Endothelial cell of umbilical vein (primary cell): ENCODE results near the gene KIF3A.

ENCODE experiments used
- EZH2 ChIP-seq: IDR thresholded peaks from 2 replicates; pipeline ENCODE4 v1.6.1; 2012; ENCODE audit warnings: borderline replicate concordance, low read depth, mild to moderate bottlenecking, moderate library complexity, low read length, inconsistent platforms; ENCODE audit not compliant: severe bottlenecking
- FOS ChIP-seq: IDR thresholded peaks from 2 replicates; pipeline ENCODE4 v1.6.1; 2011; ENCODE audit warnings: mild to moderate bottlenecking, low read length, moderate library complexity, borderline replicate concordance; ENCODE audit not compliant: insufficient read depth
- GATA2 ChIP-seq: IDR thresholded peaks from 2 replicates; pipeline ENCODE4 v1.7.0; 2011; ENCODE audit warnings: low read depth, mild to moderate bottlenecking, moderate library complexity, mixed read lengths, low read length; ENCODE audit not compliant: insufficient read length, insufficient read depth
- JUN ChIP-seq: IDR thresholded peaks from 2 replicates; pipeline ENCODE4 v1.6.1; 2011; ENCODE audit warnings: borderline replicate concordance, low read depth; ENCODE audit not compliant: insufficient read length, insufficient read depth
- MYC ChIP-seq: IDR thresholded peaks from one replicate; pipeline ENCODE4 v1.6.1; 2011; ENCODE audit warnings: mild to moderate bottlenecking, low read depth, low read length
- POLR2A ChIP-seq: IDR thresholded peaks from 2 replicates; pipeline ENCODE4 v1.6.1; 2012; ENCODE audit warnings: low read depth, mild to moderate bottlenecking, control low read depth, low read length
- POLR2AphosphoS5 ChIP-seq: IDR thresholded peaks from 2 replicates; pipeline ENCODE4 v1.6.1; 2012; ENCODE audit warnings: low read depth, mild to moderate bottlenecking, control low read depth, low read length, moderate library complexity; ENCODE audit not compliant: insufficient read depth
- TF ChIP-seq, protein P1 (sequence below), 2 donors: IDR thresholded peaks; 1 replicate in 1 of 2; 2 replicates in 1 of 2; pipeline ENCODE4 v1.5.1; 2011; ENCODE audit warnings: low read length in 2 of 2, mild to moderate bottlenecking in 2 of 2, moderate library complexity in 2 of 2, control low read depth in 1 of 2, inconsistent platforms in 1 of 2, low read depth in 1 of 2; ENCODE audit not compliant: insufficient read depth in 1 of 2; ENCODE audit errors: extremely low read depth in 1 of 2
- TF ChIP-seq, protein P2 (sequence below): IDR thresholded peaks from 2 replicates; pipeline ENCODE4 v1.6.1; 2011; ENCODE audit not compliant: insufficient read depth, insufficient read length

DNA sequence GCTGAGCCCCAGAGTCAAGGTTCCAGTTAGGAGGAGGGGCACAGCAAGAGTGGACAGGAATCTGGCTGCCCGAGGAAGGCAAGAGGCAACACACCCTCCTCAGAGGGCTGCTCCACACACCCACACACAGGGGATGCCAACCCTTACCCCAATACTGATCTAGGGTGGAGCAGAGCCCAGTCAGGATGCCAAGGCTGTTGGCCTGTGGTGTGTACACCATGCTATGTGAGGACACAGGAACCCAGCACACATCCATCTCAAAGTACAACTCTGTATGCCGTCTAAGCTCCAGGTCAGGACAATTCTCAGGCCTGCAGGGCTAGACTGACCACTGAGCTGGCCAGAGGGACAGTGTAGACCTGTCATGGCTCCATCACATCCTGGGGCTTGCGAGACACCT lies 37.1 kb upstream of the KIF3A start:
- TF ChIP-seq, protein P1, sequence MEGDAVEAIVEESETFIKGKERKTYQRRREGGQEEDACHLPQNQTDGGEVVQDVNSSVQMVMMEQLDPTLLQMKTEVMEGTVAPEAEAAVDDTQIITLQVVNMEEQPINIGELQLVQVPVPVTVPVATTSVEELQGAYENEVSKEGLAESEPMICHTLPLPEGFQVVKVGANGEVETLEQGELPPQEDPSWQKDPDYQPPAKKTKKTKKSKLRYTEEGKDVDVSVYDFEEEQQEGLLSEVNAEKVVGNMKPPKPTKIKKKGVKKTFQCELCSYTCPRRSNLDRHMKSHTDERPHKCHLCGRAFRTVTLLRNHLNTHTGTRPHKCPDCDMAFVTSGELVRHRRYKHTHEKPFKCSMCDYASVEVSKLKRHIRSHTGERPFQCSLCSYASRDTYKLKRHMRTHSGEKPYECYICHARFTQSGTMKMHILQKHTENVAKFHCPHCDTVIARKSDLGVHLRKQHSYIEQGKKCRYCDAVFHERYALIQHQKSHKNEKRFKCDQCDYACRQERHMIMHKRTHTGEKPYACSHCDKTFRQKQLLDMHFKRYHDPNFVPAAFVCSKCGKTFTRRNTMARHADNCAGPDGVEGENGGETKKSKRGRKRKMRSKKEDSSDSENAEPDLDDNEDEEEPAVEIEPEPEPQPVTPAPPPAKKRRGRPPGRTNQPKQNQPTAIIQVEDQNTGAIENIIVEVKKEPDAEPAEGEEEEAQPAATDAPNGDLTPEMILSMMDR (IDR thresholded peaks at IDR 0.05; ENCODE audit: extremely low read depth in 1 of 2, insufficient read depth in 1 of 2, low read depth in 1 of 2, low read length in 2 of 2) = no peak
- TF ChIP-seq POLR2AphosphoS5 = no peak
- TF ChIP-seq EZH2 = no peak
- TF ChIP-seq, protein P2, sequence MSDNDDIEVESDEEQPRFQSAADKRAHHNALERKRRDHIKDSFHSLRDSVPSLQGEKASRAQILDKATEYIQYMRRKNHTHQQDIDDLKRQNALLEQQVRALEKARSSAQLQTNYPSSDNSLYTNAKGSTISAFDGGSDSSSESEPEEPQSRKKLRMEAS = no peak
- no peak for TF ChIP-seq POLR2A
- TF ChIP-seq FOS = no peak
- TF ChIP-seq JUN = no peak
- TF ChIP-seq MYC = no peak
- TF ChIP-seq GATA2 = no peak
